OCI-LY7 (cell line): Measurements from ENCODE around the gene MOV10. TPM values are rescaled to one million over a fixed set of nuclear protein-coding genes. Genes with fewer than 3 reads are reported as not detected.
A peak's percentile ranks its signal among the peaks of the same experiment; 100 is the strongest.

Experiments
- BruUV-seq: library from RNA; stranded (reverse); fragments of 400-500 nt; replicated peaks from 2 replicates; lab custom pipeline; 2021; lab: Mats Ljungman, UMichigan
- CTCF ChIA-PET: fragments of 300-600 bp; sonication (Branson Sonifier 250); formaldehyde crosslinking; loops from one replicate; lab custom pipeline; 2022; ENCODE audit warnings: antibody characterized with exemption; ENCODE audit not compliant: unreplicated experiment; lab: Charles Lee
- POLR2A ChIA-PET: fragments of 300-600 bp; sonication (Branson Sonifier 250); formaldehyde crosslinking; loops from one replicate; lab custom pipeline; 2022; ENCODE audit warnings: antibody characterized with exemption; lab: Charles Lee
- DNase-seq: peaks from one replicate; pipeline ENCODE4 v3.0.0-alpha.2; 2015; ENCODE audit warnings: low spot score
- H2AFZ ChIP-seq: fragments of 200-600 bp; sonication (generic), shearing (Covaris generic); 2 replicates; pipeline ENCODE4 v1.6.1; 2014; ENCODE audit warnings: mild to moderate bottlenecking, antibody characterized with exemption, low read length, moderate library complexity
- H3K27ac ChIP-seq: fragments of 200-600 bp; sonication (generic); 2 replicates; pipeline ENCODE4 v1.5.1; 2014; ENCODE audit warnings: mixed run types, low read depth, mild to moderate bottlenecking, moderate library complexity, low read length, inconsistent platforms; ENCODE audit not compliant: poor library complexity, severe bottlenecking
- H3K36me3 ChIP-seq: fragments of 200-600 bp; sonication (generic); 2 replicates; pipeline ENCODE4 v1.6.1; 2014; ENCODE audit warnings: mild to moderate bottlenecking, antibody characterized with exemption, low read length, moderate library complexity, mixed read lengths; ENCODE audit not compliant: insufficient read depth
- H3K4me1 ChIP-seq: fragments of 200-600 bp; sonication (generic); 2 replicates; pipeline ENCODE4 v1.5.1; 2014; ENCODE audit warnings: mild to moderate bottlenecking, low read length; ENCODE audit not compliant: insufficient read depth, poor library complexity, severe bottlenecking
- H3K4me2 ChIP-seq: fragments of 200-600 bp; sonication (generic); 2 replicates; pipeline ENCODE4 v1.6.1; 2014; ENCODE audit warnings: mild to moderate bottlenecking, low read length
- H3K4me3 ChIP-seq: fragments of 200-600 bp; sonication (generic); 2 replicates; pipeline ENCODE4 v1.5.1; 2014; ENCODE audit warnings: mild to moderate bottlenecking, low read depth, low read length; ENCODE audit not compliant: poor library complexity, severe bottlenecking
- H3K79me2 ChIP-seq: fragments of 200-600 bp; sonication (generic); 2 replicates; pipeline ENCODE4 v1.6.1; 2016; ENCODE audit warnings: low read depth, mild to moderate bottlenecking, low read length, moderate library complexity, mixed read lengths; ENCODE audit not compliant: insufficient read depth
- H3K9me2 ChIP-seq: fragments of 200-600 bp; sonication (generic); 2 replicates; pipeline ENCODE4 v1.6.1; 2016; ENCODE audit warnings: mild to moderate bottlenecking, low read length, mixed read lengths; ENCODE audit not compliant: insufficient read depth
- H3K9me3 ChIP-seq: fragments of 200-600 bp; sonication (generic); 2 replicates; pipeline ENCODE4 v1.6.1; 2014; ENCODE audit warnings: mild to moderate bottlenecking, mixed run types, low read length, mixed read lengths
- H4K20me1 ChIP-seq: fragments of 200-600 bp; sonication (generic); 2 replicates; pipeline ENCODE4 v1.6.1; 2014; ENCODE audit warnings: mild to moderate bottlenecking, antibody characterized with exemption, low read length, moderate library complexity, mixed read lengths; ENCODE audit not compliant: insufficient read depth
- CTCF ChIP-seq: fragments of 200-600 bp; sonication (generic); conservative IDR thresholded peaks from 2 replicates; pipeline ENCODE4 v1.5.1; 2014; ENCODE audit warnings: mild to moderate bottlenecking, antibody characterized with exemption, low read length, moderate library complexity, mixed read lengths
- EZH2phosphoT487 ChIP-seq: fragments of 200-600 bp; sonication (generic); IDR thresholded peaks from 2 replicates; pipeline ENCODE4 v1.6.1; 2018; ENCODE audit warnings: low read depth, borderline replicate concordance, mild to moderate bottlenecking, mixed run types, antibody characterized with exemption, low read length, moderate library complexity, mixed read lengths
- intact Hi-C: fragments of 100-400 bp; cut with micrococcal nuclease; formaldehyde crosslinking; loops from one replicate; pipeline ENCODE4 v1.10.0; 2022; ENCODE audit not compliant: unreplicated experiment
- total RNA-seq, 2 experiments: library from RNA; depleted of rRNA in 1 of 2; stranded (reverse); fragments of >200 nt in 1 of 2; shearing (Covaris generic) in 1 of 2; gene quantifications; 2 replicates each; pipeline ENCODE4 v1.2.3, GENCODE V29; 2014 to 2022

The MOV10 gene
- total RNA-seq, 2 experiments from 2014 or later = 28.2 to 32.4 TPM

GRCh38 chr1:112715264-112716053, 41.0 kb downstream of the MOV10 start, which contains the start of gene PPM1J:
TSS of gene PPM1J (minus strand) at chr1:112715332. CDS start at chr1:112715301, 31 bp downstream.
- intact Hi-C loops = loop anchor here (1.0 to 5.0 kb wide), 6 partner anchors 89 to 962 kb away; partner anchors contain the start of genes CAPZA1, LRIG2 and ST7L
- H3K4me3 ChIP-seq = peak within 1 kb of the TSS; percentile 78
- H3K9me3 ChIP-seq = no peaks in the 10 kb centered on the region
- POLR2A ChIA-PET = interaction anchor here (0.5 to 1.8 kb wide), 13 partner anchors 11 to 1155 kb away, joined by 3 to 7 read pairs (median 5); no protein-coding TSS in a partner anchor
- no peaks in the 10 kb centered on the region for H3K79me2 ChIP-seq
- H3K4me2 ChIP-seq = peak within 1 kb of the TSS; percentile 97
- H3K36me3 ChIP-seq = no peaks in the 10 kb centered on the region
- CTCF ChIA-PET = interaction anchor here (0.5 to 1.7 kb wide), 6 partner anchors 10 to 357 kb away, joined by 3 to 5 read pairs (median 3); partner anchors contain the start of gene LRIG2
- no peaks in the 10 kb centered on the region for H3K9me2 ChIP-seq
- no peaks in the 10 kb centered on the region for H4K20me1 ChIP-seq
- no peak within 1 kb of the TSS for H3K27ac ChIP-seq
- BruUV-seq = no TSS peak
- peaks cover 20% of the 10 kb centered on the region for H3K4me1 ChIP-seq
- peak; percentile 94 for DNase-seq
- TF ChIP-seq CTCF = no peak
- no peak for TF ChIP-seq EZH2phosphoT487
- H2AFZ ChIP-seq = peak within 1 kb of the TSS; percentile 83

GRCh38 chr1:112716133-112716720, 41.8 kb downstream of the MOV10 start:
- ChIA-PET CTCF (interaction anchor here (0.5 to 1.2 kb wide), 3 partner anchors 91 to 357 kb away, joined by 3 to 5 read pairs (median 3); partner anchors contain the start of gene LRIG2), POLR2A (interaction anchor here (0.7 to 1.8 kb wide), 3 partner anchors 9 to 322 kb away, joined by 3 to 6 read pairs (median 3); no protein-coding TSS in a partner anchor)
- no peaks in the 10 kb centered on the region for H3K9me2 ChIP-seq
- intact Hi-C loops = loop anchor here (1.0 to 5.0 kb wide), 2 partner anchors 88 to 961 kb away; no protein-coding TSS in a partner anchor
- no peaks in the 10 kb centered on the region for H4K20me1 ChIP-seq
- BruUV-seq = no TSS peak
- TF ChIP-seq EZH2phosphoT487 (no peak), CTCF (peak; percentile 98)
- DNase-seq = peak; percentile 83
- no peaks in the 10 kb centered on the region for H3K36me3 ChIP-seq
- no peaks in the 10 kb centered on the region for H3K79me2 ChIP-seq
- peak overlapping the region; percentile 83; the same call in 1 of the 2 replicates for H2AFZ ChIP-seq
- no peaks in the 10 kb centered on the region for H3K9me3 ChIP-seq
- H3K27ac ChIP-seq = no peak overlapping the region
- H3K4me2 ChIP-seq = peak overlapping the region; percentile 97
- peak overlapping the region; percentile 78 for H3K4me3 ChIP-seq
- peaks cover 20% of the 10 kb centered on the region for H3K4me1 ChIP-seq
